HG03196 (cell line): ENCODE data around the gene RAE1.
"Not testable (repeated sequence)": the region's sequence is repeated elsewhere in the genome, so short reads cannot be mapped to it uniquely, and the experiment has no call there.

Experiments
- ATAC-seq: cut with Tn5 transposase; IDR thresholded peaks from one replicate; pipeline ENCODE4 v1.9.1; 2021; ENCODE audit not compliant: unreplicated experiment

RAE1 gene

GRCh38 chr20:57412347-57413029 is 61.4 kb downstream of the RAE1 start:
- ATAC-seq, result no peak

GRCh38 chr20:57413986-57414385 is 62.9 kb downstream of the RAE1 start:
- ATAC-seq, result no peak

GRCh38 chr20:57414867-57415592 is 64.0 kb downstream of the RAE1 start:
- no peak for ATAC-seq

- ATAC-seq, result no peak
These were observed 64.7 kb downstream of the RAE1 start for GRCh38 chr20:57415771-57416170.

- no peak for ATAC-seq
These were observed 65.4 kb downstream of the RAE1 start for GRCh38 chr20:57416296-57417022.

DNA sequence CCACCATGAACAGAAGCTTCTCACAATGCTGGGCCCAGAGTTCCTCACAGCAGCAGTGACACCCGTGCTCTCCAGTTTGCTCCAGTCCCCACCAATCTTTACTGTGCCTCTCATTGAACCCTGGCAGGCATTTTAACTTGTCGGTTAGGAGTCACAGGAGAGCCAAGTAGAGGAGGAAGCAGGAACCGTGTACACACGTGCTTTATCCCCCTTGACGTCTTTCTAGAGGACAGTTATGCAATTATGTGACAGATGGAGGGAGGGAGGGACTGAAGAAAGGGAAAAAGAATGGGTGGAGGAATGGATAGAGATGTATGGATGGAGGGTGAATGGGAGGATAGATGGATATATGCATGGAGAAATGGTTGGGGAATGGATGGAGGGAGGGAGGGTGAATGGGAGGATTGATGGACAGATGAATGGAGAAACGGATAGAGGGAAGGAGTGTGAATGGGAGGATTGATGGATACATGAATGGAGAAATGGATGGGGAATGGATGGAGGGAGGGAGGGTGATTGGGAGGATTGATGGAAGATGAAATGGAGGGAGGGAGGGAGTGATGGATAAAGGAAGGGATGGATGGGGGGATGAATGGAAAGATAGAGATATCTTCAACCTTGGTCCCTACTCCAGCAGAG is 66.1 kb downstream of the RAE1 start:
- no peak for ATAC-seq

- no peak for ATAC-seq
These were observed 67.0 kb downstream of the RAE1 start for GRCh38 chr20:57417830-57418780.

GRCh38 chr20:57419479-57419878 is 68.4 kb downstream of the RAE1 start:
- not testable (repeated sequence) for ATAC-seq

GRCh38 chr20:57420571-57421252 is 69.7 kb downstream of the RAE1 start:
- ATAC-seq, result no peak

DNA sequence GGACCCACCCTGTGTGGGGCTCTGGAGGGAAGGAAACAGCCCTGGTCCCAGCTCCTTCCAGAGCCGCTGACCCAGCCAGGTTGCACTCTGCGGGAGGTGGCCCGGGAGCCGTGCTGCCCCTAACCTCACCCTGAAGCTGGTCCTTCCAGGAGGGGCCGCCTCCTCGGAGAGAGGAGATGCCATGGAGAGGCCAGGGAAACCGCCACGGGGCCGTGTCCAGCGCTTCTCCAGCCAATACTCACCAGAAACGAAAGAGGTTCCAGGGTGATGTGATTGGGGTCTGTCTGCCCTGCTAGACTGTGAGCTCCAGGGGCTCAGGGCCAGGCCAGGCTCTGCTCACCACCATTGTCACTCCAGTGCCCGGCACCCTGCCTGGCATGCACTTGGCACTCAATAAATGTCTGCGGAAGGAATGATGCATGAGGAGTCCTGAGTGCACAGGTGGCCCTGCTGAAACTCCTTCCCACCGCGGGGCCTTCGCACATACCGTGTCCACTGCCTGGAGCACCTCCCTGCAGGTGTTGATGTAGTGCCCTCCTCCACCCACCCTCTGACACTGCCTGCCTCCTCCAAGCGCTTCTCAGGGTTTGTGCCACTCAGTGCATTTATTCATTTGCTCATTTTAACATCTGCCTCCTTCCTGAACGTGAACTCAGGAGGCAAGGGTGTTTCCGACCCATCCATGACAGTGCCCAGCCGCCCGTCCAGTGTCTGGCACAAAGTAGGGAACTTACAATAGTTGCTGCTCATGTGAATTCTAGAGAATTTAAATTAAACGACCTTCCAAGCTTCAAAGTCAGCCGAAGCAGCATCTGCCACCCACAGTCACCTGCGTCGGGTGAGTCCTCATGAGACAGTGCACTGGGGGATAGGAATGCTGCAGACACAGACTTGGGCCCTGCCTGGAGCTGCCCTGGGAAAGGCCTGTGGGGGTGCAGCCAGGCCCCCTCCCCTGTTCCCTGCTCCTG is 70.5 kb downstream of the RAE1 start:
- no peak for ATAC-seq

DNA sequence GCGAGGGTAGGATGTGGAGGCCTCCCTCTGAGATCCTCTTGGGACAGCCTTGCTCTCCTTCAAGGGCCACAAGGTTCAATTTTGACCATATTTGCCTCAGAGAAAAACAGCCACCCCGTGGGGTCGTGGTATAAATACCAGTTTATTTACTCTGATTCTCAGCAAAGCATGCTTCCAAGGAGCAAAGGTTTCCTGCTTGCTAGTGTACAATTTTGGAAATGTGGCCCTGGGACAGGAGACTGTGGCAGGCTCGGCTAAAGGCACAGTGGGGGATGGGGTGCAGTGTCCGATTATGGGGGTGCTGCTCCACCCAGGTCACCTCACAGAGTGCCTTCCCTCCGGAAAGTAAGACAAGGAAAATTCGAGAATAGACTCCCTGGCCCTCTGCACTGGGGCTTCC is 71.2 kb downstream of the RAE1 start:
- ATAC-seq, result no peak

DNA sequence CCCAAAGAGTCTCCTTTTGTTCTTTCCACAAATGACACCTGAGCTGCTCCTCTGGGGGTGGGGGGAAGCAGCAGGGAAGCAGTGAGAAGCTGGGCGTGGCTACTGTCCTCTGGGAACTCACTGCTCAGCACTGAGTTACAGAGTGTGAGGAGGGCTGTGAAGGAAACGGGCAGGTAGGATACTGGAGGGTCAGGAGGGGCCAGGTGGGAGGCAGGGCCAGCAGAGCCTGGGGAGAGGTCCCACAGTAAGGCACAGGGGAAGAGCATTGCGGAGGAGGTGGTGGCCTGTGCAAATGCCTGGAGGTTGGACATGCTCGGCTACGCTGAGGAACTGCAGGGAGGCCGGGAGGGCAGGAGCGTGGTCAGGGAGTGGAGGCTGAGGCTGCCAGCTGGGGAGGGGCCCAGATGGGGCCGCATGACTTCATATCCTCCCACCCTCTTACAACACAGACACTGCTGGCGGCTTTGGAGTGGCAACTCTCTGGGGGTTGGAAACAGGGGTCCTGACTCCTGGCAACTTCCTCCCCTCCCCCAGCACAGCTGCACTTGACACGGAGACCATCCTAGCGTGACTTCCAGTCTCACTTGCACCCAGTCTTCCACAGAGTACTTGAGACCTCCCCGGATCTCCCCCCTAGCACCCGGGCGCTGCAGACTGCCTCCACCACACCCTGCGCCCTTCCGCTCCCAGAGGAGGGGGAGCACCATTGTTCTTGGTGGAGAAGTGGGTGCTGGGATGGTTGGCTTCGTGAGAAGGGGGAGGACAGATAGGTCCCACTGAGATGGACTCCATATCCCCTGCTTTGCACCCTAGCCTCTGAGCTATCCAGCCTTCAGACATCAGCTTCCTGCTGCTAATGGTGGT is 74.3 kb downstream of the RAE1 start:
- ATAC-seq, result no peak

- ATAC-seq, result no peak
These were observed 75.2 kb downstream of the RAE1 start for GRCh38 chr20:57426271-57426689.

DNA sequence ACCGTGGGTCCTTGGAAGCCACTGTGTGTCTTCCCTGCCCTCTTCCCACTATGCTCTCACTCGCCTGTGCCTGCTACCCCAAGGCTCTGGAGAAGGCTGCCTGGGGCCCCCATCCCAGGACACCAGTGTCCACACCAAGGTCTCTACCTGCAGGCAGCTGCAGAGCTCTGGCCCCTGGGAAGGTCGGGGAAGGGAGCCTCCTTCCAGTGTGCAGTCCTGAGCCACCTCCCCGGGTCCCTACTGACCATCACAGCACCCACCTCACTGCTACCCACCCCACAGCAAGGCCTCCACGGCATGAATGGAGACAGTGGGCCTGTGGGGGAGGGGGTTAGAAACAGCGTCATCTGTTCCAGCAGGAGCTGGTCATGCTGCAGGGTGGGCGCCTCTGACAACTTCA is 75.8 kb downstream of the RAE1 start:
- no peak for ATAC-seq

DNA sequence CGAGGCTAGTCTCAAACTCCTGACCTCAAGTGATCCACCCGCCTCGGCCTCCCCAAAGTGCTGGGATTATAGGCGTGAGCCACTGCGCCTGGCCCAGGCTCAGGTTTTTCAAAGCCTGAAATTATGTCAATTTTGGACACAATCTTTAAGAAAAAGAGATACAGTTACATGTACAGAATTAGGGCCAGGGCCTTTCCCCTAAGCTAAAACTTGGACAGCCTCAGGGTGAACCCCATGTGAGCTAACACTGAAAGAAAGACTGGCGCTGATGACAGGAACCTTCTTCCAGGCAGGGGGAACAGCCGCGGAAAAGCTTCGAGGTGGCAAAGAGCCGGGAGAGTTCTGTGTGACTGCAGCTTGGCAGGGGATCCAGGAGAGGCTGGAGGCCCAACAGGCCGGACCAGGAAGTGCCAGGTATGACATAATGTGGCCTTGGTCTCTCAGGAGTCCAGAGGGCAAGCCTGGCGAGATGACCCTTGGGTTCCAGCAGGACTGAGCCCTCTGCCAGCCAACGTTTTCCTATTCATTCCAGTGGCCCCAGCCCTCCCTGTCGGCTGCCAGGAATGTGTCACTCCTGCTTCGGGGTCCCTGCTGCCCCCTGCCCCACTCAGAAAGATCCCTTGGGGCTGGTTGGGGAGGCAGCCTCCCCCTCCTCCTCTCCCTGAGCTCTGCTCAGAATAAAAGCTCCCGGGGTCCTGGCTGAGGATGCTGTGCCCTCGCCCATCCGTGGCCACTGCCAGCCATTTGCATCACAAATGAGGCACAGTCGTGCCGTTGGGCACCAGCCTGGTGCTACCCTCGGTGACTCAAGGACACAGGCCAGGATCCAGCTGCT is 77.5 kb downstream of the RAE1 start:
- no peak for ATAC-seq
